Stimulated activated CD4-positive, alpha-beta T cell treated with anti-CD3 and anti-CD28 coated beads, Interleukin-12 subunit alpha, Interleukin-12 subunit beta, amount 100 ng/mL, for 48 hours (primary cell): Measurements from ENCODE around the gene RCAN1.

ENCODE experiments used
- DNase-seq, 3 donors: peaks; one replicate each; pipeline ENCODE4 v3.0.0-alpha.2; 2020; ENCODE audit warnings: low read depth in 2 of 3, low spot score in 1 of 3

Gene RCAN1

GRCh38 chr21:34614628-34615486, at the start of gene RCAN1:
Gene RCAN1, minus strand, starts transcription at chr21:34615113. Its CDS starts 102 bp downstream, at chr21:34615011.
- DNase-seq = peak; percentile 74 to 77 (median 75)

- no peak for DNase-seq
Observed at GRCh38 chr21:34661848-34662247, 46.9 kb upstream of the RCAN1 start.

- DNase-seq = no peak
Observed at GRCh38 chr21:34653522-34653921, 38.6 kb upstream of the RCAN1 start.

DNA sequence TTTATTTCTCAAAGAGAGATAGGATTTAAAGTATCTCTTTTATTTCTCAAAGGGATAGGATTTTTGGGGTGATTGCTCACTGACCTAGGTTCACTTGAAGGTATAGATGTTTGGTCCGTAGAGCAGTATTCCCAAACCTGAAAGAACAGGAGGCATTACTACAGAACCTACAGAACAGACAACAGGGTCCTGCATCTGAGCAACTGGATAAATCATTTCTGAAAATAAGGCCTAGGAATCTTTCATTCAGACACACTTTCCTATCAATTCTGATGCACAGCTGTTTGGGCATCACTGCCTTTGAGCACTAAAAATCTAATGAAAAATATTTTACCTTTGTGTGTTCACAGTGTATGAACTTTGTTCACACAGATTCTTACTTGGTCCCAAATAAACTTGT, 36.7 kb upstream of the RCAN1 start:
- no peak for DNase-seq

GRCh38 chr21:34650861-34651431, 36.0 kb upstream of the RCAN1 start:
- no peak for DNase-seq

GRCh38 chr21:34649400-34649799, 34.5 kb upstream of the RCAN1 start:
- DNase-seq = no peak

DNA sequence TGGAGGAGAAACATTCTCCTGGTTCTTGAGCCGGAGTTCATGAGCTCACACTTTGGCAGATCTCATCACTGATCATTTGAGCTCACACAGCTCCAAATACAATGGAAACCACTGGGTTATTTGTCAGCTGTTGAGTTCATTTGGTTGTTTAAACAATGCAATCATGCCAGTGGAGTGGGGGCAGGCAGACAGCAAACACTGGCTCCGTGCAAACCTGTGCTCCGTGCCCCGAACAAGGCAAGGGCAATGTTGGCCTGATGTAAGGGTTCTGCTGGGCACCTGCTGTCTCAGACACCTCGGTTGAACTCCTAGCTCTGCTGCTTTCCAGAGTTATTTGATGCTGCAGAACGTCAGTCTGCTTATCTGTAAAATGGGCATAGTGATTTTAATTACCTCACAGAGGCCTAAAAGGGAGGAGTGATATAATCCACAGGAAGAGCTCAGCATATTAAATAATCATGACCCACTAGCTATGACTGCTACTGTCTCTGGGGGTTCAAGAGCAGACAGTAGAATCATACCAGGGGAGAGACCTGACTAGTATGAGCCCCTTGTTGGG, 33.9 kb upstream of the RCAN1 start:
- DNase-seq = no peak

DNA sequence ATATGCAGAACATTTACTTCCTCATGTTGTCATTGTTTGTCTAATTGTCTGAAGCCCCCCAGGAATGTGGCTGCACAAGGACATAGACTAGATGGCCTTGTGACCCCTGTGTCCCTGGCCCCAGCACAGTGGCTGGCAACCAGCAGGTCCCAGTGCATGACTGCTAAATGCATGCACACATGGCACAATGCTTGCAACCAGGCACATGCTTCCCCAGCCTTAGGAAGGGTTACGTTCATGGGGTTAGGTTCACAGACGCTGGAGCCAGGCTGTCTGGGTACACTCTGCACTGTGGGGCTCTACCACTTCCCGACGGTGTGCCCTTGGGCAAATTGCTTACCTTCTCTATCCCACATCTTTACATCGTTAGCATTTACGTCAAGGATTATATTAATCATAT, 32.6 kb upstream of the RCAN1 start:
- no peak for DNase-seq

DNA sequence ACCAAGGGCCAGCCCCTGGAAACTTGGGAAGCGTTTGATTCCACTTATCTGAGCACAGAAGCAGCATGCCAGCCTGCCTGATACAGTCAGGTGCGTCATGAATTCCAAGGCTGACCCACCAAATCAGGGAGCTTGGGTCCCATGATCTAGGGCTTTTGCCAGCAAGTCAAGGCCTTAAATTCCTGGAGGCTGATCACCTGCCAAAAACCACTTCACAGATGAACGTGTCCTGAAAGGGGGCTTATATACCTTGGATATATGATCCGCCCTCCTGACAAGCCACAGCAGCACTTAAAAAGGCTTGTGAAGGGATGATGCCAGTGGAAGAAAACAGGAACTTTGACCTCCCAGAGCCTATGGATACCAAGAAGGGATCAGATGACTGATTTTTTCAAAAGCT, 29.9 kb upstream of the RCAN1 start:
- DNase-seq = no peak

DNA sequence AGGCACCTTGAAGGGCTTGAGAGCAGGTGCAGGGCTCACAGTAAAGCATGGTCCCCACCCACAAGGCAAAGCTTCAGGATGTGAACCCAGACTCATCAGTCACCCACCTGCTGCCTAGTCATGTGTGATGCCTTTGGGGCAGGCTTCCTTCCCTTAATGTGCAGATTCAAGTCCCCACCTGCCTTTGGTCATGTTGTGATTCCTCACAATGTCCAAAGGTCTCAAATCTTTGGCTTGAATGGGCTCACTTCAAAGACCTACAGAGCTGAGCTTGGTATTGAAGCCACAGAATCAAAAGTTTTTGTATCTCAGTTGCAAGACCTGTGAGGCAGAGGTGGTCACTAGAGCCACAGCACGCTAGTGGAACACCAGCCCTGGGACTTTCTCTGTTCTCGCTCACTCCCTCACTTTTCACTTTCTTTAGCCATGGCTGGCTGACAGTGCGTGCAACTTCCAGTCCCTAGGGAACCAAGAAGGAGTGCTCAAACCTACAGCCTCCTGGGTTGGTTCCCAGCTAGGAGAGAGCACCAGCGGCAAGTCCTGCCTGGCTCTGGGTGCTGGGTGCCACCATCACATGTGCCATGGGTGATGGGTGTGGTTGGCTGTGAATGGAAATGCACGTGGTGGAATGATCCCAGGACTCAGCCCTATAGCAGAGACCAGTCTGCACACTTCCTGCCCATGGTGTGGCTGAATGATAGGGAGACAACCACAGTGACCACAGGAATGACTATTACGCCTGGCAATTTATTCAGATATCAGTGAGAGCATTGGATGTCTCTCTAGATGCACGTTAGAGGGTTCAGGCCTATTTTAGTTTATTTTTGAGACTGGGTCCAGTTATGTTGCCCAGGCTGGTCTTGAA, 27.5 kb upstream of the RCAN1 start:
- no peak for DNase-seq

GRCh38 chr21:34640858-34641257, 25.9 kb upstream of the RCAN1 start:
- DNase-seq = peak in 2 of 3 donors; percentile 5 to 9

DNA sequence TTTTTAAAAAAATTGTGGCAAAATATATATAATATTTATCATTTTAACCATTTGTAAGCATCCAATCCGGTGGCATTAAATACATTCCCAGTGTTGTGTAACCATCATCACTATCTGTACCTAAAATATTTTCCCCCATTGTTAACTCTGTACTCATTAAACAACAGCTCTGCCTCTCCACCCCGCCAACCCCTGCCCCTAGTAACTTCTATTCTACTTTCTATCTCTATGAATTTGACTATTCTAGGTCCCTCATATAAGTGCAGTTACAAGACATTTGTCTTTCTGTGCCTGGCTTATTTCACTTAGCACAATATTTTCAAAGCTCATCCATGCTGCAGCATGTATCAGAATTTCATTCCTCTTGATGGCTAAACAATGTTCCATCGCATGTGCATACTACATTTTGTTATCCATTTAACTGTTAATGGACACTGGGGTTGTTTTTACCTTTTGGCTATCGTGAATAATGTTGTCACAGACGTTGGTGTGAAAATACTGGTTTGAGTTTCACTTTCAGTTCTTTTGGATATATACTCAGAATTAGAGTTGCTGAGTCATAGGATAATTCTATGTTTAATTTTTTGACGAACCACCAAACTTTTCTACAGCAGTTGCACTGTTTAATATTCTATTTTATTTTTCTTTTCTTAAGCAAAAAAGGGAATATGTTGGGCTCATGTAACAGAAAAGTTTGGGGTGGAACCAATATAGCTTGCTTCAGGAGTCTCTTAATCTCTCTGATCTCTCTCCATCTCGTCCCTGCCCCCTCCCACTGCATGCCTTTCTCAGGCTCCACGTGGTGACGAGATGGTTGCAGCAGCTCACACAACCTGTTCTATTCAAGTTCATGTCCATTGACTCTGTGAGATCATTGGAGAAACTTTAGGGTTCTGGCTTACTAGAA, 25.2 kb upstream of the RCAN1 start:
- peak; percentile 16 to 22 (median 19) for DNase-seq

- no peak for DNase-seq
Observed at GRCh38 chr21:34639250-34639649, 24.3 kb upstream of the RCAN1 start.

DNA sequence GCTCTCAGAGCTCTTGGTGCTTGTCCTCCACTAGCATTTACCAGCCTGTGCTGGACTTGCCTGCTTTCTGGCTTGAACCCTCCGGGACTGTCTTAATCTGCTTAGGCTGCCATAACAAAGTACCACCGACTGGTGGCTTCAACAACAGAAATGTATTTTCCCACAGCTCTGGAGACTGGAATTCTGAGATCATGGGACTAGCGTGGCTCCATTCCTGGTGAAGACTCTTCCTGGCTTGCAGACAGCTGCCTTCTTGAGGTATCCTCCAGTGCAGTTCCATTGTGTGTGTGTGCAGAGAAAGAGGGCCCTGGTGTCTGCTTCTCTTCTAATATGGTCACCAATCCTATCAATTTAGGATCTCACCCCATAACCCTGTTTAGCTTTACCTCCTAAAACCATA, 22.0 kb upstream of the RCAN1 start:
- DNase-seq = no peak

DNA sequence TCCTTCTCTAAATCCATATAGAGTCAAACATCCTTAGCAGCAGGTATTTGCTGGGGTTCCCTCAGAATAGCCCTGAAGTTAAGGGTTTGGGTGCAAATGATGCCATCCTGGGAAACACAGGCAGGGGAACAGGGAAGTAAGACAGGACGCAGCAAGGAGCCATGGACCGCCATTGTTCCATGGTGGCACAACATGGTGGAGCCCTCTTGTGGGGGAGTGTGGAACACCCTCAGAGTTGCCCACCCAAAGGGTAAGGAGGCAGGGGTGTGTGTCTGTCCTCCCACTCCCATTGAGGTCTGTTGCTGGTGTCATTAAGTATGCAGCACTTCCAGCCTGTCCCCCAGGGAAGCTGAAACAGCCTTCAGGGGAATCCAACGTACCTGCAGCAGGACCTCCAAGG, 20.4 kb upstream of the RCAN1 start:
- DNase-seq = peak in 1 of 3 donors; percentile 11

- no peak for DNase-seq
Observed at GRCh38 chr21:34632498-34632897, 17.6 kb upstream of the RCAN1 start.

- DNase-seq = peak in 1 of 3 donors; percentile 43
Observed at GRCh38 chr21:34630536-34631143, 15.7 kb upstream of the RCAN1 start.

- no peak for DNase-seq
Observed at GRCh38 chr21:34626131-34626530, 11.2 kb upstream of the RCAN1 start.

DNA sequence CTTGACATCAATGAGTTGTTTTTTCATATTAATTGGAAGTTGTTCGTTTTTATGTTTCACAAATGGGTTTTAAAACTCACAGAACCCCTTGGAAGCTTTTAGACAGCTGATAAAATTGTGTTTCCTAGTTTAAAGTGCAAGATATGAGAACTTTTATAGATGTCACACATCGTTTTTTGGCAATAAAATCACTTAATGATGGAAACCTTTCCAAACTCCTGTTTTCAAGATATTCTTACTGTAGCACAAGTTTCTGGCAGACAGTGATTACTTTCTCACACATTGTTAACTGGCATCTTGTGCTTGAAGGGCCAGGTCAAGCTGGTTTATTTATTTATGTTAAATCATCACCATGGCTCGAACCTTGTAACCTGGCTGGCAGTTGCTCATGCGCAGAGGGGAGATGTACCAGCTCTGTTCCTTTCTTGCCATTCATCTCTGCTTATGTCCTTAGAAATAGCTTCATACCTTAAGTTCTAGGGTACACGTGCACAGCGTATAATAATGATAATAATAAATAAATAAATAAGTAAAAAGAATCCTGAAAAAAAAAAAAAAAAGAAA, 10.2 kb upstream of the RCAN1 start:
- no peak for DNase-seq

DNA sequence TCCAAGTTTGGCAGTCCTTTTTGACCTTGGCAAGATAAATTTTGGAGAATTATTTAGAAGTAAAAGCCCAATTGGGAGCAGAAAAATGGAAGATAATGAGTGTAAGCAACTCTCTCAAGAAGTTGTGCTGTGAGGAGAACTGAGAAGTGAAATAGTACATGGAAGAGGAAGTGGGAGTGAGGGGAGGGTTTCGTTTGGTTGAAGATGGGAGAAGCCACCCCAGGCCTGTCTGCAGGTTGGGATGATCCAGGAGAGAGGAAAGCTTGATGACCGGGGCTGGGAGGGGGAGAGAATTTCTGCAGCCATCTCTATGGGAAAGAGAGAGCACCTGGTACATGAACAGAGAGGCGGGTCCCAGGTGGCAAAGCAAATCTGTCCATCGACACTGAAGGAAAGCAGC, 8.6 kb upstream of the RCAN1 start:
- DNase-seq = no peak
